Panc1 (cell line): Measurements from ENCODE around the gene SEH1L. TPM values are rescaled to one million over a fixed set of nuclear protein-coding genes. Genes with fewer than 3 reads are reported as not detected.

Source experiments
- ATAC-seq: fragments of 200-7000 bp; cut with Tn5 transposase; 2 replicates; pipeline ENCODE4 v1.9.1; 2020; ENCODE audit warnings: mild to moderate bottlenecking, moderate library complexity
- BruUV-seq: library from RNA; stranded (reverse); fragments of 400-500 nt; replicated peaks from 2 replicates; lab custom pipeline; 2021; lab: Mats Ljungman, UMichigan
- CTCF ChIA-PET: fragments of 300-600 bp; sonication (Branson Sonifier 250); formaldehyde crosslinking; loops from one replicate; lab custom pipeline; 2022; ENCODE audit warnings: antibody characterized with exemption; lab: Charles Lee
- POLR2A ChIA-PET: fragments of 300-600 bp; sonication (Branson Sonifier 250); formaldehyde crosslinking; loops from one replicate; lab custom pipeline; 2022; ENCODE audit warnings: antibody characterized with exemption; lab: Charles Lee
- DNase-seq: peaks from one replicate; pipeline ENCODE4 v3.0.0-alpha.2; 2010; ENCODE audit warnings: low read depth, low spot score
- H3K27ac ChIP-seq: 2 replicates; pipeline ENCODE4 v1.5.1; 2011; ENCODE audit warnings: mild to moderate bottlenecking, low read length, inconsistent platforms
- H3K27me3 ChIP-seq: fragments of 200-500 bp; sonication (Bioruptor generic); 2 replicates; pipeline ENCODE4 v1.6.0; 2014; ENCODE audit warnings: low read length, inconsistent platforms; ENCODE audit not compliant: control insufficient read depth, insufficient read depth
- H3K36me3 ChIP-seq: fragments of 200-500 bp; sonication (Bioruptor generic); 2 replicates; pipeline ENCODE4 v1.5.1; 2014; ENCODE audit warnings: inconsistent platforms, mild to moderate bottlenecking, low read length, moderate library complexity; ENCODE audit not compliant: control insufficient read depth, insufficient read depth
- H3K4me1 ChIP-seq: 2 replicates; pipeline ENCODE4 v1.5.1; 2011; ENCODE audit warnings: inconsistent platforms, mild to moderate bottlenecking, low read length, moderate library complexity; ENCODE audit not compliant: control insufficient read depth, insufficient read depth
- H3K4me3 ChIP-seq, 2 experiments: 2 replicates each; pipeline ENCODE4 v1.5.1; 2011 to 2012; ENCODE audit warnings: low read depth in 2 of 2, low read length in 2 of 2, mild to moderate bottlenecking in 2 of 2, inconsistent platforms in 1 of 2, moderate library complexity in 1 of 2
- H3K9me3 ChIP-seq: fragments of 200-500 bp; sonication (Bioruptor generic); 2 replicates; pipeline ENCODE4 v1.5.1; 2014; ENCODE audit warnings: low read depth, mild to moderate bottlenecking, inconsistent platforms, low read length, moderate library complexity; ENCODE audit not compliant: control insufficient read depth, insufficient read depth
- POLR2AphosphoS5 ChIP-seq: IDR thresholded peaks from 2 replicates; pipeline ENCODE4 v1.6.1; 2012; ENCODE audit warnings: mild to moderate bottlenecking, low read depth, low read length, moderate library complexity
- SIN3A ChIP-seq: IDR thresholded peaks from 2 replicates; pipeline ENCODE4 v1.6.1; 2012; ENCODE audit warnings: low read depth, mild to moderate bottlenecking, low read length, moderate library complexity, borderline replicate concordance; ENCODE audit not compliant: insufficient read depth
- TCF7L2 ChIP-seq: IDR thresholded peaks from 2 replicates; pipeline ENCODE4 v1.6.1; 2011; ENCODE audit warnings: mild to moderate bottlenecking, low read depth, low read length, inconsistent platforms
- in situ Hi-C: cut with HindIII; loops from 2 replicates; pipeline ENCODE4 v1.10.0; 2016; ENCODE audit warnings: low sequenced_read_pairs, low pct_unique_long_range_greater_than_20kb
- intact Hi-C: fragments of 100-400 bp; cut with micrococcal nuclease; formaldehyde crosslinking; loops from one replicate; pipeline ENCODE4 v1.10.0; 2022; ENCODE audit not compliant: unreplicated experiment
- total RNA-seq: library from RNA; stranded (reverse); gene quantifications from one replicate; pipeline ENCODE4 v1.2.1, GENCODE V29; 2021; ENCODE audit not compliant: unreplicated experiment
- TF ChIP-seq, protein P1 (sequence below), 2 experiments: IDR thresholded peaks; 2 replicates each; pipeline ENCODE4 v1.6.1; 2011 to 2012; ENCODE audit warnings: low read depth in 2 of 2, control low read depth in 1 of 2, low read length in 1 of 2, mild to moderate bottlenecking in 1 of 2, moderate library complexity in 1 of 2; ENCODE audit not compliant: insufficient read depth in 1 of 2
- TF ChIP-seq, protein P2 (sequence below): fragments of 450-650 bp; IDR thresholded peaks from 2 replicates; pipeline ENCODE4 v1.5.1; 2017; ENCODE audit warnings: mild to moderate bottlenecking

SEH1L gene
- total RNA-seq, 1 experiment from 2014 or later: 86.5 TPM

DNA sequence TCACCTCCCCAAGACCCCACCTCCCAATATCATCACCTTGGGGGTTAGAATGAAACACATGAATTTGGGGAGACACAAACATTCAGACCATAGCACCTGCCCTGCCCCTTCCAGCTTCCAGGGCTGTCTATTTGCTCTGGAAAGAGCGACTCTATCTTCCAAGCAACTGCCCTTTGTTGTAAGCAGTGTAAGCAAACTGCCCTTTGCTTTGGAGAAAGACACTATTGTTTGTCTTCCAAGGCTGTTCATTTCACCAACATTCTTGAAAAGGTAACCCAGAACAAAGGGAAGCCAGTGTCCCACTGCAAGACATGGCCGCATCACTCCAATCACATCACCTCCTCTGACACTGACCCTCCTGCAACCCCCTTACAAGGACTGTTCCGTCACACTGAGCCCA, 16.9 kb upstream of the SEH1L start:
- POLR2A ChIA-PET: no interaction called here
- in situ Hi-C loops (no loop called here), intact Hi-C loops (no loop called here)
- H3K36me3 ChIP-seq: no peaks in the 10 kb centered on the region
- no peaks in the 10 kb centered on the region for H3K9me3 ChIP-seq
- no TSS peak for BruUV-seq
- ATAC-seq: no peak
- H3K4me3 ChIP-seq: no peak overlapping the region
- no peaks in the 10 kb centered on the region for H3K27me3 ChIP-seq
- H3K4me1 ChIP-seq: no peaks in the 10 kb centered on the region
- TF ChIP-seq, protein P1, sequence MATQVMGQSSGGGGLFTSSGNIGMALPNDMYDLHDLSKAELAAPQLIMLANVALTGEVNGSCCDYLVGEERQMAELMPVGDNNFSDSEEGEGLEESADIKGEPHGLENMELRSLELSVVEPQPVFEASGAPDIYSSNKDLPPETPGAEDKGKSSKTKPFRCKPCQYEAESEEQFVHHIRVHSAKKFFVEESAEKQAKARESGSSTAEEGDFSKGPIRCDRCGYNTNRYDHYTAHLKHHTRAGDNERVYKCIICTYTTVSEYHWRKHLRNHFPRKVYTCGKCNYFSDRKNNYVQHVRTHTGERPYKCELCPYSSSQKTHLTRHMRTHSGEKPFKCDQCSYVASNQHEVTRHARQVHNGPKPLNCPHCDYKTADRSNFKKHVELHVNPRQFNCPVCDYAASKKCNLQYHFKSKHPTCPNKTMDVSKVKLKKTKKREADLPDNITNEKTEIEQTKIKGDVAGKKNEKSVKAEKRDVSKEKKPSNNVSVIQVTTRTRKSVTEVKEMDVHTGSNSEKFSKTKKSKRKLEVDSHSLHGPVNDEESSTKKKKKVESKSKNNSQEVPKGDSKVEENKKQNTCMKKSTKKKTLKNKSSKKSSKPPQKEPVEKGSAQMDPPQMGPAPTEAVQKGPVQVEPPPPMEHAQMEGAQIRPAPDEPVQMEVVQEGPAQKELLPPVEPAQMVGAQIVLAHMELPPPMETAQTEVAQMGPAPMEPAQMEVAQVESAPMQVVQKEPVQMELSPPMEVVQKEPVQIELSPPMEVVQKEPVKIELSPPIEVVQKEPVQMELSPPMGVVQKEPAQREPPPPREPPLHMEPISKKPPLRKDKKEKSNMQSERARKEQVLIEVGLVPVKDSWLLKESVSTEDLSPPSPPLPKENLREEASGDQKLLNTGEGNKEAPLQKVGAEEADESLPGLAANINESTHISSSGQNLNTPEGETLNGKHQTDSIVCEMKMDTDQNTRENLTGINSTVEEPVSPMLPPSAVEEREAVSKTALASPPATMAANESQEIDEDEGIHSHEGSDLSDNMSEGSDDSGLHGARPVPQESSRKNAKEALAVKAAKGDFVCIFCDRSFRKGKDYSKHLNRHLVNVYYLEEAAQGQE (IDR thresholded peaks at IDR 0.05; ENCODE audit: insufficient read depth in 1 of 2, low read depth in 2 of 2, low read length in 1 of 2): no peak
- TF ChIP-seq, protein P2, sequence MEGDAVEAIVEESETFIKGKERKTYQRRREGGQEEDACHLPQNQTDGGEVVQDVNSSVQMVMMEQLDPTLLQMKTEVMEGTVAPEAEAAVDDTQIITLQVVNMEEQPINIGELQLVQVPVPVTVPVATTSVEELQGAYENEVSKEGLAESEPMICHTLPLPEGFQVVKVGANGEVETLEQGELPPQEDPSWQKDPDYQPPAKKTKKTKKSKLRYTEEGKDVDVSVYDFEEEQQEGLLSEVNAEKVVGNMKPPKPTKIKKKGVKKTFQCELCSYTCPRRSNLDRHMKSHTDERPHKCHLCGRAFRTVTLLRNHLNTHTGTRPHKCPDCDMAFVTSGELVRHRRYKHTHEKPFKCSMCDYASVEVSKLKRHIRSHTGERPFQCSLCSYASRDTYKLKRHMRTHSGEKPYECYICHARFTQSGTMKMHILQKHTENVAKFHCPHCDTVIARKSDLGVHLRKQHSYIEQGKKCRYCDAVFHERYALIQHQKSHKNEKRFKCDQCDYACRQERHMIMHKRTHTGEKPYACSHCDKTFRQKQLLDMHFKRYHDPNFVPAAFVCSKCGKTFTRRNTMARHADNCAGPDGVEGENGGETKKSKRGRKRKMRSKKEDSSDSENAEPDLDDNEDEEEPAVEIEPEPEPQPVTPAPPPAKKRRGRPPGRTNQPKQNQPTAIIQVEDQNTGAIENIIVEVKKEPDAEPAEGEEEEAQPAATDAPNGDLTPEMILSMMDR: no peak
- TF ChIP-seq TCF7L2: no peak
- TF ChIP-seq POLR2AphosphoS5: no peak
- no peak for TF ChIP-seq SIN3A
- no peak for DNase-seq
- no peak overlapping the region for H3K27ac ChIP-seq
- CTCF ChIA-PET: no interaction called here

DNA sequence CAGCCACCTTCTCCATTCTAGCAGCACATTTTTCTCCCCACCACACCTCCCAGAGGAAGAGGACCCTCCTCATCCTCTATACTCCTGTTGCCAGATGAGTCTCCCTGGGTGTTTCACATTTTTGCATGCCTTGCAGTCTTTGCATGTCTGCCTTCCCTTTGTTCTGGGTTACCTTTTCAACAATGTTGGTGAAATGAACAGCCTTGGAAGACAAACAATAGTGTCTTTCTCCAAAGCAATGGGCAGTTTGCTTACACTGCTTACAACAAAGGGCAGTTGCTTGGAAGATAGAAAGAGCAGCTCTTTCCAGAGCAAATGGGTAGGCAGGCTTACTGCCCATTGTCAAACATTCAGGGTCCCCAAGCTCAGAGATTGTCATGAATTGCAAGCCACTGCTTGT, 14.5 kb upstream of the SEH1L start:
- POLR2A ChIA-PET: no interaction called here
- in situ Hi-C loops: no loop called here

More for the DNA sequence above, 14.5 kb upstream of the SEH1L start:
- Histone ChIP-seq H3K4me1 (no peaks in the 10 kb centered on the region), H3K4me3 (no peak overlapping the region), H3K9me3 (no peaks in the 10 kb centered on the region), H3K27ac (no peak overlapping the region), H3K27me3 (no peaks in the 10 kb centered on the region), H3K36me3 (no peaks in the 10 kb centered on the region)
- CTCF ChIA-PET: interaction anchor here (0.9 kb wide), 1 partner anchor 189 kb away, joined by 3 read pairs; no protein-coding TSS in a partner anchor
- TF ChIP-seq, protein P2: no peak
- TF ChIP-seq SIN3A: no peak
- TF ChIP-seq POLR2AphosphoS5: no peak
- TF ChIP-seq TCF7L2: no peak
- TF ChIP-seq, protein P1 (IDR thresholded peaks at IDR 0.05; ENCODE audit: insufficient read depth in 1 of 2, low read depth in 2 of 2, low read length in 1 of 2): no peak
- intact Hi-C loops: no loop called here
- no peak for DNase-seq
- ATAC-seq: no peak
- BruUV-seq: no TSS peak
